HG02870 (cell line): ENCODE data around the gene COCH.

Experiments
- ATAC-seq: cut with Tn5 transposase; IDR thresholded peaks from one replicate; pipeline ENCODE4 v1.9.1; 2021; ENCODE audit warnings: mild to moderate bottlenecking, moderate library complexity; ENCODE audit not compliant: unreplicated experiment

COCH gene

DNA sequence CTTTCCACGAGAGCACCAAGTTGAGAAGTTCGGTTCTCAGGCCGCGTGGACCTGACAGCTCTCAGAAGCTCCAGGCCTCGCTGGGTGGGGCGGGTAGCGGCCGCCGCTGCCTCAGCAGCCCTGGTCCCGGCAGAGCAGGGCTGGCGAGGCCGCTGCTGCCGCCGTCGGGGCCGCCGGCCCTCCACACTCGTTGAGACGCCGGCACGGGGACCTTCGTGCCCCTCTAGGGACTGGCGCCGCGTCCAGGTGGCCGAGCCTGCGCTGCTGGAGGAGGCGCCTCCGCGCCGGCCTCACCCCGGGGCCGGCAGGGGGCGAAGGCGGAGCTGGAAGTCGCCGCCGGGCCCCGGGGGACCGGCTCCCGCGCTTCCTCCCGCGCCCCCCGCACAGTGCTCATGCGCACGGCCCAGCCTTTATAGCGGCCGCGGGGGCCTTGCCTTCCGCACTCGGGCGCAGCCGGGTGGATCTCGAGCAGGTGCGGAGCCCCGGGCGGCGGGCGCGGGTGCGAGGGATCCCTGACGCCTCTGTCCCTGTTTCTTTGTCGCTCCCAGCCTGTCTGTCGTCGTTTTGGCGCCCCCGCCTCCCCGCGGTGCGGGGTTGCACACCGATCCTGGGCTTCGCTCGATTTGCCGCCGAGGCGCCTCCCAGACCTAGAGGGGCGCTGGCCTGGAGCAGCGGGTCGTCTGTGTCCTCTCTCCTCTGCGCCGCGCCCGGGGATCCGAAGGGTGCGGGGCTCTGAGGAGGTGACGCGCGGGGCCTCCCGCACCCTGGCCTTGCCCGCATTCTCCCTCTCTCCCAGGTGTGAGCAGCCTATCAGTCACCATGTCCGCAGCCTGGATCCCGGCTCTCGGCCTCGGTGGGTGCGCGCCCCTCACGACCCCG lies at the start of gene COCH:
COCH (plus strand) TSS at position 440 of the 879 bp plus-strand sequence; CDS start at position 820, 380 bp downstream.
- ATAC-seq: peak; percentile 73

DNA sequence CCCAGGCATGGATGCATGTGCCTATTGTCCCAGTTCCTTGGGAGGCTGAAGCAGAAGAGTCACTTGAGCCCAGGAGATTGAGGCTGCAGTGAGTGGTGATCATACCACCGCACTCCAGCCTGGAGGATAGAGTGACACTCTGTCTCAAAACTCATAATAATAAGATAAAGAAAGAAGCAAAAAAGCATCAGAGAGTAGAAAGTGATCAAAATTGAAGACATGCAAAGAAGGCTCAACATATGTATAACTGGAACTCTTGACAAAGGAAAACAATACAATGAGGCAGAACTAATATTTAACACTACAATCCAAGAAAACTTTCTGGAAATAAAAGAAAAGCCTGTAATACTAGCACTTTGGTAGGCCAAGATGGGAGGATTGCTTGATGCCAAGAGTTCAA lies 48.3 kb upstream of the COCH start:
- no peak for ATAC-seq

DNA sequence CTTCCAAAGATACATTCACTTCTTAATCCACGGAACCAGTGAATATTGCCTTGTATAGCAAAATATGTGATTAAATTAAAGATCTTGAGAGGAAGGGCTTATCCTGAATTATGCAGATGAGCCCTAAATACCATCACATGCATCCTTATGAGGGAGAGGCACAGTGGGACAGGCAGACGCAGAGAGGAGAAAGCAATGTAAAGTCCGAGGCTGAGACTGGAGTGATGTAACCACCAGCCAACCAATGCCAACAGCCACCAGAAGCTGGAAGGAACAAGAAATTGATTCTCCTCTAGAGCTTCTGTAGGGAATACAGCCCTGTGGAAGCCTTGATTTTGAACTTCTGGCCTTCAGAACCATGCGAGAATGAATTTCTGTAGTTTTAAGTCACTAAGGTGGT lies 44.5 kb upstream of the COCH start:
- ATAC-seq: no peak

DNA sequence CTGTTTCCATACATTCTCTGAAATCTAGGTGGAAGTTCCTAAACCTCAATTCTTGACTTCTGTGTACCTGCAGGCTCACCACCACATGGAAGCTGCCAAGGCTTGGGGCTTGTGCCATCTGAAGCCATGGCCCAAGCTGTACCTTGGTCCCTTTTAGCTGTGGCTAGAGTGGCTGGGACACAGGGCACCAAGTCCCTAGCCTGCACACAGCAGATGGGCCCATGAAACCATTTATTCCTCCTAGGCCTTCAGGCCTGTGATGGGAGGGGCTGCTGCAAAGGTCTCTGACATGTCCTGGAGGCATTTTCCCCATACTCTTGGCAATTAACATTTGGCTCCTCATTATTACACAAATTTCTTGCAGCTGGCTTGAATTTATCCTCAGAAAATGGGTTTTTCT lies 40.0 kb upstream of the COCH start:
- no peak for ATAC-seq

DNA sequence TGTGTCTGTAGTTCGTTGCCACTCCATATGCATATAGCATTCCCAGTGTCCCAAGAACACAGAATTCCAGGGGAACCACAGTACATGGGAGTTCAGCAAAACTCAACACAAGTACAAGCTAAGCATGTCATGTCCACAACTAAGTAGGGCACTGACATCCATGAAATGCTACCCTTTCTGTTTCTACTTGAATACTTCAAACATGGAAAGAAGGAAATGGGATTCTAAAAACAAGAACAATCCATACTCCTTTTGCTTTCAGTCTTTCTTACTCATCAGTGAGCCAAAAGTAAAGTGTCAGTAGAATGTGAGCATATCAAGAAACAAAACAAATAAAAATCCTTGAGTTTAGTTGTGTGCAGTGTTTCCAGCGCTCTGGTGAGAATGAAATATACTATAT lies 36.0 kb upstream of the COCH start:
- no peak for ATAC-seq

DNA sequence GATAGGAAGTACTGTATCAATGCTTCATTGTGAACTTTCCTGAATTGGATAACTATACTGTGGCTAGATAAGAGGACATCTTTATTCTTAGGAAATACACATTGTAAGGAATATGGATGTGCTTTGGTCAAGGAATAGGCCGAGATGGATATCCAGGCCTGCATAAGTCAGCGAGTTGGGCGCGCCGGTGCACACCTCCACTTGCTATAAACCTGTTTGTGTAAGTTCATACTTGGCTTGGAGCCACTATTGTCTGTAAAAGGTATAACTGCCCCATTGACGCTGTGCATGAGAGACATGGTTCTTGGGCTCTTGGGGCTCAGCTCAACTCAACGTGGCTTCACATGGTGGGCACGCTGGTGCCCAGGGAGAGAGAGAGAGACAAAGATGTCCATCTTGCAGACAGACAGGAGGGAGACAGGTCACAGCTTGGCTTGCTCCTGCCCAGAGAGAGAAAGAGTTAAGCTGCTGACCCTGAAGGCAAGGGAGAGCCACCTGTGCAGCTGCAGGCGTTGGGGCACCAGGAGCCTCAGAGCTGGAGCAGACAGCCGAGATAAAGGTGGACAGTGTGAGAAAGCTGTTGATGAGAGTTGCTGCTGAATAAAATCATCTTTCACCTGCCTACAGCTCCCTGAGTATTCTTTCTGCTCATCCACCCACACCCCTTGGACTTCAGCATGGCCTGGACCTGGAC lies 34.1 kb upstream of the COCH start:
- ATAC-seq: no peak

DNA sequence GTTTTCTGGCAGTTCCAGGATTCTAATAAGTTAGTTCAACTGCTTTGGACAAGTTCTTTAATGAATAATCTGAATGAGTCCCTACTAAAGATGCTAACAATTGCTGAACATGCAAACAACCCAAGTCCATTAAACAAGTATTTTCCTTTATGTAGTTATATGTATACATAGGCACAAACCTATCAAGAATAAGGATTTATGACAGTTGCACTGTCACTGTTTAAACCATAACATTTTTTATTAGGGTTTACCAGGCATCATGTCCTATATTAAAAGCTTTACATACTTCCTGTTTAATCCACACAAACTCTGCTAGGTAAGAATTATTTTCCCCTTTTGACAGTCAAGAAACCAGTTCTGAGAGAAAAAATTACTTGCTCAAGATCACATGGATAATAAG lies 31.9 kb upstream of the COCH start:
- no peak for ATAC-seq

DNA sequence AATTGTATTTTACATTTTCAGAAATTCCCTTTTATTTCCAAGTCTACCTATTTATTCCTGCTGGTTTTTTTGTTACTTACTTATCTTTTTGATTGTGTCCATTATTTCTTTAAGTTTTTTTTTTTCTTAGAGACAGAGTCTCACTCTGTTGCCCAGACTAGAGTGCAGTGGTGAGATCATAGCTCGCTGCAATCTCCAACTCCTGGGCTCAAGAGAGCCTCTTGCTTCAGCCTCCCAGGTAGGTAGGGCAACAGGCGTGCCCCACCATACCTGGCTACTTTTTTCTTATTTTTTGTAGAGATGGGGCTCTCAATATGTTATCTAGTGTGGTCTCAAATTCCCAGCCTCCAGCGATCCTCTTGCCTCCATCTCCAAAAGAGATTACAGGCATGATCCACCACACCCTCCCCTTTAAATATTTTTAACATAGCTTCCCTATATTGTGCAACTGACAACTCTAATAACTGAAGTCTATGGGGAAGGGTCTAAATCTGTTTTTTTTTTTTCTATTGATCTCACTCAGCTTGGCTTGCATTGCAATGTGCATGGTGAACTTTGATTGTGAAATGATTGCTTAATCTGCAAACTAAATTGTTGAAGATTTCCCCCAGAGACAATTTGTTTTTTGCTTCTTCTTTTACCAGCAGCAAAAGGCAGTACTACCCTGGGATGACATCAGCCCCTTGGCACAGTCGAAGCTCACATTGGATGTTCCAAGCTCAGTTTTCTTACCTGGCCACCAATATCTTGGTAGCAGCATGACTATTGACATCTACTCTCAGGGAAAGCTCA lies 25.7 kb upstream of the COCH start:
- no peak for ATAC-seq

DNA sequence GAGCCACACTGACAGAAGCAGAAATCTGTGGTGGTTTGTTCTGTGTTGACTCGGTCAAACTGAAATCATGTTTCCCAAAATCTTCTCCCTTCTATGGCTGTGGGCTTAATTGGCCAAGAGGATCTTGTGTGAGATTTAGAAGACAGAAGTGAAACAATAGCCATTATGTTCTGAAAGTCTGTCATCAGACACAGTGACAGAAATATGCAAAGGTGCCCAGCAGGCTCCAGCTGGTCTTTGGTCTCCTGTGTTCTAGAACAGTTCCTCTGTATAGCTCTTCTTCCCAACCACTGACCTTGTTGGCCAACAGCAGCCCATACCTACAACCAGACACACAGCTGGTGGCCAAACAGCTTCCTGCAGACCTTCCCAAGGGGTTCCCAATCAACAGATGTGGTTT lies 25.0 kb upstream of the COCH start:
- peak; percentile 95 for ATAC-seq

DNA sequence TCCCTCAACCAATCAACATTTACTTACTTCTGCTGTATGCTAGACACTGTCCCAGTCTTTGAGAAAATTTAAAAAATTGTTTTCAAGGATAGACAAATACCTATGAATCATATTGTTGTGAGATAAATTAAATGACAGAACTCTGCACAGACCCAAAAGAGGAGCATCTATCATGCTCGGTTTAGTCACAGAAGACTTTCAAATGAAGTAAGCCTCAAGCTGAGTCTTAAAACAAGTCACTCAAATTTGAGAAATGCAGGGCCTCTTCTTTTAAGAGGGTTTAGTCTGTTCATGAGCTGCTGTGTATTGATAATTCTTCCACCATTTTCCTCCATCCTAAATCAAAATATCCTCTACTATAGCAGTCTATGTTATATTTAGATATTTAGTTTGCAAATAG lies 24.4 kb upstream of the COCH start:
- no peak for ATAC-seq

DNA sequence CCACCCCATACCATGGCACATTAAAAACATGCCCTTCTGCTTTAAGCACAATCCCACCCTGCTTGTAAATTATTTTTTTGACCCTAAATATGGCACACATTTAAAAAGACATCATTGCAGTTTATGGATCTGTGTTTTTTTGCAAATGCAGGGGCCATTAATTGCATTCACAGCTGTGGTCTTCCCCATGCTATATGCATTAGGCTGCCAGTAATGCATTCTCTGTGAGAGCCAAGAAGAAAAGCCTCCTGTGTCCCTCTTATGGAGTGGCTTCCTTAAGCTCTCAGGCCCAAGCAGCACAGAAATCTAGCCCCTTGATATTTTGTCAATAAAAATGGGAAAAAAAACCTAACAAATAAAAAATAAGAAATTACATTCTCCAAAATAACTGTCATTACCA lies 20.4 kb upstream of the COCH start:
- ATAC-seq: no peak

DNA sequence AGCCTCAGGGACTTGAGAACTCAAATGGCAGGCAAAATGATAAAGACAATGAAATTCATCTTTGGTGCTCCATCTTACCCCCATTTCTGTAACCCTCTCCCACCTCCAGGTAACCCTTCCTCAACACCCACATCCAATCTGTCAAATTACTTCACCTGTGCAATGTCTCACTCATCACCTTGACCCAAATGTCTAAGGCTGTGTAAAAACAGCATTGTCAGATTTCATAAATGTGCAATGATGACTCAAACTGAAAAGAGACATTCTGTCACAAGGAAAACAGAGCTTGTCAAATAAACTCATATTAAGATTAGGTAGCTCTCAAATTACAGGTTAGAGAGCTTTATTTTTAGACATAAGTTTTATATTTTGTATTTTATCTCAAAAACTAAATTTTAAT lies 19.9 kb upstream of the COCH start:
- peak; percentile 50 for ATAC-seq

DNA sequence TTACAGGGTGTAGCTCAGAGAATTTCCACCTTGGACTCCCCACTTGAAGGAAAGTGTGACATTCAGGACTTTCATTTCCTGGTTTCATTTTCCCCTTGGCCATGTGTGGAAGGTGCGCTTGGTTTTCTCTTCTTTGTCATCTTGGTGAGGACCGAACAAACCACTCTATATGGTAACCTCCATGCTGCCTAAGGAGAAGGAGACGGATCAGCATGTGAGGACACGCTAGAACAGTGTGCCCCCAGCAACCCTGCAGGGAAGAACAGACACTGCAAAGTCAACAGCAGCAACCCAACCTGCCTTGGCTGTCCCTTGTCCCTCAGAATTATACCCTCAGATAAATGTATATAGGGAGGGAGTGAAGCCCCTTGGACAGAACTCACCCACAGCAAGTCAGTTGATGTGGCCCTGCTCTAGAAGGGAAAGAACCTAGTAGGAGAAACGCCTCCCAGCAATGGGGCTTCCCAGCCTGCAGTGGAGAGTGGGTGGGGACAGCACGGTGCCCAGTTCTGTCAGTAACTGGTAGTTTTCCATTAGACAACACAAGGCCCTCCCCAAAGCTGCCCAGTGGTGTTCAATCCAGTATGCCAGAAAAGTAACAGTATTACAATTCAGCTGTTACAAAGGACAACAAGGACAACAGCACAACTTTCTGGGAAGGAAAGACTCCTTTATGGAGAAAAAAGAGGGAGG lies 18.9 kb upstream of the COCH start:
- ATAC-seq: peak; percentile 59

DNA sequence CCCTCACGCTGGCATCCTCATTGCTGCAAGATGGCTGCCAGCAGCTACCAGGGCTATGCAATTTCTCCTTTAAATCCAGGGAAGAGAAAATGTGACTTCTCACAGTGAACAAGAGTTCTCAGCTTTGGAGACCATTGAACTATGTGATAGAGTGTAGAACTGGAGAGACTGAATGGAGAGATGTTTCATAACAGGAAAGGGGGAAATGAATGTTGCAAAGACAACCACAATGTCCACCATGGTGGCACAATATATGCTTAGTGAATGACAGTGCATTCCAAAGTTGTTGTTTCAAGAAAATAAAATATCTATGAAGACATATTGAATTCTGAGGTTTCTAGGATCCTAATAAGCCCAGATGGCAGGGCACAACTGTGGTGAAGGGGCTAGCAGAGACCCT lies 13.2 kb upstream of the COCH start:
- no peak for ATAC-seq

DNA sequence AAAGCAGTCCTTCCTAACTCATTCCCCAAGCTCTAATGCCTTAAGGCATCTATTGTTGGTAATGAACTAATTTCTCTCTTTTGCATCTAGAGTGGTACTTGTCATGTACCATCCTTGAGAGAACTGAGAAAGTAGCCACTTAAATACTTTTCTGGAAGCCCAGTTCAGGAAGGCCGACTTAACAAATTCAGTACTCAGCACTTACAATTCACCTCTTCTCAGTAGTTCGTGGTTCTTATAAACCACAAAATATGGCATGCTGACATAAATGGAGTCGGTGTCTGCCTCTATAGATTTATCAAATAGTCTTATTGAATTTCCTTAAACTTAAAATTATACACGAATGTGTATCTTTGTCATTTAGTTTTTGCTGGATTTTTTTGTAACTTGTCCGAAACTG lies 9.4 kb upstream of the COCH start:
- no peak for ATAC-seq

DNA sequence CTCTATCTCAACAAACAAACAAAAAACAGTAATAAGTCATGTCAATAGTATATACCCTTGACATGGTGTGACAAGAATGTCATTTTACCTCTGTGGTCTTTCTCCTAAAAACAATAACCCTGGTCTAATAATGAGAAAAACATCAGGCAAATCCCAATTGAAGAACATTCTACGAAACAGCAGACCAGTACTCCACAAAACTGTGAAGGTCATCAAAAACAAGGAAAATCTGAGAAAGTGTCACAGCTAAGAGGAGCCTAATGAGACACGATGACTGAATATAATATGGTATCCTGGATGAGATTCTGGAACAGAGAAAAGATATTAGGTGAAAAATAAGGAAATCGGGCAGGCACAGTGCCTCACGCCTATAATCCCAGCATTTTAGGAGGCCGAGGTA lies 5.6 kb upstream of the COCH start:
- ATAC-seq: no peak

DNA sequence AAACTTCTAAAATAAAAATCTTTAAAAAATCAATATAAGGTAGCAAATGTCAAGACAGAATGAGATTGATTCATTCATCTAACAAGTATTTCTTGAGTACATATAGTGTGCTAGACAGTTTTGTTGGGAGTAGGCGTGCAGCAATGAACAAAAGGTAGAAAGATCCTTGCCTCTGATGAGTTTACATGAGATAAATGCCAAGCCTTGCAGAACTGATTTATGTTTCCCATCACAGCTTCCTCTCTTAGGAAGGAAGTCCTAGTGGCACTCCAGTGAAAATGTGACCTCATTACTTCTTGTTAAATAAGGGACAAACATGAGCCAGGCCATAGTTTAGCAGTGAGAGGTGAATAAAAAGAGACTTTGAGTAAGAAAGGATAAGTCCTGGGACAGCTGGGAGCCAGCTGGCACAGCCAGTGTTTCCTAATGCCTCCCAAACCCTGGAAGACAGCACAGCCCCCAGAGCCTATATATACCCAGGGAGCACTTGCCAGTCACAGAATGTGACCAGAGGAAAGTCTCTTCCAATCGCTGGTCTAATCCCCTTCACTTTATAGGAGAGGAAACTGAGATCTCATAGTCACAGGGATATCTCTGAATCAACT lies 4.7 kb upstream of the COCH start:
- no peak for ATAC-seq

DNA sequence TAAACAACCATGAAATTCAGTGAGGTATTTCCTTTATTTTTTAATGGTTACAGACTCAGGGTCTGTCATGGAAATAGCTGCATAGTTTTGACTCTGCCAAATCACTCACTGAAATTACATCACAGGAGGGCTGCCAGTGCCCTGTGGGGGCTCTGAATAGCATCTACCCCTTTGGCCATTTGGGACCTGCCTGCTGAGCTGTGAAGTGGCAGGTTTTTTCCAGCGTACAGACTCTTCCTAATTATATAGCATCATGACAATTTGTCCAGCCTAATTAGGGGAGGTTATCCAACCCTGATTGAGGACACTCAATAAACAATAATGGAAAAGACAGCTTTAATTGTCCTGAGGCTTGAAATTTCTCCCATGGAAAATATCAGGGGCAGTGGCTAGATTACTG lies 1.8 kb upstream of the COCH start:
- ATAC-seq: no peak

DNA sequence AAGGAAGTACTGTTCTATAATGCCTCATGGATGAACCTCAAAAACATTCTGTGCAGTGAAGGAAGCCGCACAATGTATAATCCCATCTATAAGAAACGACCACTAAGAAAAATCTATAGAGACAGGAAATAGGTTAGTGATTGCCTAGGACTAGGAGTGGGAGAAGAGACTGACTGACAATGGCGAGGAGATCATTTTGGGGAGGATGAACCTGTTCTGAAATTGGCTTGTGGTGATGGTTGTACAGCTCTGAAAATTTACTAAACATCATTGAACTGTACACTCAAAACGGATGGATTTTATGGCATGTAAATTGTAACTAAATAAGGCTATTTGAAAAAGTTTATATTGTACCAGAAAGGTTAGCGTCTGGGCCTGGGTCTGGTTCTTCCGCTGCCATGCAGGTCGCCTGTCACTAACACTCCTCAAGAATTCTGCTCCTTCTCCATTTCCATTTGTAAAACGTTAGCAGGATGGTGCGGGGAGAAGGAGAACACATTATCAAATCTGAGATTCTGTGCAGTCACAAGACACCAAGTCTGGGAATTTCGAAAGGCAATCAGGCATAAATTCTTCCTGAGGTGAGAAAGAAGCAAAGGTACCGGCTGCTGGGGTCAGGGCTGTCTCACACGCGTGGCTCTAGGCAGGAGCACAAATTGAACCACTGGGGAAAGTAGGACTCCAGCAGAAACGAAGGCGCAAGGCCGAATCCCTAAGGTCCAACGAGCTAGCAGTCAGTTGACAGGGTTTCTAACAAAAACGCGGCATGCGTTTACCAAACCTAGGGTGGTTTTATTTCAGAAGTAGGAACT lies 845 bp upstream of the COCH start:
- ATAC-seq: no peak
